ENCODE measurements around the gene SLC24A4.

DNA sequence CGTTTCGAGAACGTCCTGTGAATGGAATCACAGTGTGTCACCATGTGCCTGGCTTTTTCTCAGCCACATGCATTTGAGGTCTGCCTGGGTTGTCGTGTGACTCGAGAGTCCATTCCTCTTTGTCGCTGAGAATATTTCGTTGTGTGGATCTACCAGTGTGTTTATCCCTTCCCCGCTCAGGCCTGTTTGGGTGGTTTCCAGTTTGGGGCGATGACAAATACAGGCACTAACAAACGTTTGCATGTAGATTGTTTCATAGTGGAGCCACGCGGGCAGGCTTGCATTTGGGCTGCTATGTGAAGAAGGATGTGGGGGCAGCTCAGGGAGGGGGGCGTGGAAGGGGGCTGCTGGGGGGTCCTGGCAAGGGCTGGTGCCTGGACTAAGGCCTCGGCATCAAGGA is 204.8 kb downstream of the SLC24A4 start:
- TF ChIP-seq, protein P1, sequence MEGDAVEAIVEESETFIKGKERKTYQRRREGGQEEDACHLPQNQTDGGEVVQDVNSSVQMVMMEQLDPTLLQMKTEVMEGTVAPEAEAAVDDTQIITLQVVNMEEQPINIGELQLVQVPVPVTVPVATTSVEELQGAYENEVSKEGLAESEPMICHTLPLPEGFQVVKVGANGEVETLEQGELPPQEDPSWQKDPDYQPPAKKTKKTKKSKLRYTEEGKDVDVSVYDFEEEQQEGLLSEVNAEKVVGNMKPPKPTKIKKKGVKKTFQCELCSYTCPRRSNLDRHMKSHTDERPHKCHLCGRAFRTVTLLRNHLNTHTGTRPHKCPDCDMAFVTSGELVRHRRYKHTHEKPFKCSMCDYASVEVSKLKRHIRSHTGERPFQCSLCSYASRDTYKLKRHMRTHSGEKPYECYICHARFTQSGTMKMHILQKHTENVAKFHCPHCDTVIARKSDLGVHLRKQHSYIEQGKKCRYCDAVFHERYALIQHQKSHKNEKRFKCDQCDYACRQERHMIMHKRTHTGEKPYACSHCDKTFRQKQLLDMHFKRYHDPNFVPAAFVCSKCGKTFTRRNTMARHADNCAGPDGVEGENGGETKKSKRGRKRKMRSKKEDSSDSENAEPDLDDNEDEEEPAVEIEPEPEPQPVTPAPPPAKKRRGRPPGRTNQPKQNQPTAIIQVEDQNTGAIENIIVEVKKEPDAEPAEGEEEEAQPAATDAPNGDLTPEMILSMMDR (tag by site-specific recombination; IDR thresholded peaks at IDR 0.05) = no peak
- TF ChIP-seq ZBTB10 (tag by site-specific recombination; IDR thresholded peaks at IDR 0.05) (no peak), KLF1 (tag by site-specific recombination; IDR thresholded peaks at IDR 0.05) (no peak), ZBTB6 (tag by site-specific recombination; IDR thresholded peaks at IDR 0.05) (no peak), ZNF629 (tag by site-specific recombination; IDR thresholded peaks at IDR 0.05) (no peak)
- TF ChIP-seq, protein P2, sequence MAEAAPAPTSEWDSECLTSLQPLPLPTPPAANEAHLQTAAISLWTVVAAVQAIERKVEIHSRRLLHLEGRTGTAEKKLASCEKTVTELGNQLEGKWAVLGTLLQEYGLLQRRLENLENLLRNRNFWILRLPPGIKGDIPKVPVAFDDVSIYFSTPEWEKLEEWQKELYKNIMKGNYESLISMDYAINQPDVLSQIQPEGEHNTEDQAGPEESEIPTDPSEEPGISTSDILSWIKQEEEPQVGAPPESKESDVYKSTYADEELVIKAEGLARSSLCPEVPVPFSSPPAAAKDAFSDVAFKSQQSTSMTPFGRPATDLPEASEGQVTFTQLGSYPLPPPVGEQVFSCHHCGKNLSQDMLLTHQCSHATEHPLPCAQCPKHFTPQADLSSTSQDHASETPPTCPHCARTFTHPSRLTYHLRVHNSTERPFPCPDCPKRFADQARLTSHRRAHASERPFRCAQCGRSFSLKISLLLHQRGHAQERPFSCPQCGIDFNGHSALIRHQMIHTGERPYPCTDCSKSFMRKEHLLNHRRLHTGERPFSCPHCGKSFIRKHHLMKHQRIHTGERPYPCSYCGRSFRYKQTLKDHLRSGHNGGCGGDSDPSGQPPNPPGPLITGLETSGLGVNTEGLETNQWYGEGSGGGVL (tag by site-specific recombination; IDR thresholded peaks at IDR 0.05) = no peak
- TF ChIP-seq, protein P3, sequence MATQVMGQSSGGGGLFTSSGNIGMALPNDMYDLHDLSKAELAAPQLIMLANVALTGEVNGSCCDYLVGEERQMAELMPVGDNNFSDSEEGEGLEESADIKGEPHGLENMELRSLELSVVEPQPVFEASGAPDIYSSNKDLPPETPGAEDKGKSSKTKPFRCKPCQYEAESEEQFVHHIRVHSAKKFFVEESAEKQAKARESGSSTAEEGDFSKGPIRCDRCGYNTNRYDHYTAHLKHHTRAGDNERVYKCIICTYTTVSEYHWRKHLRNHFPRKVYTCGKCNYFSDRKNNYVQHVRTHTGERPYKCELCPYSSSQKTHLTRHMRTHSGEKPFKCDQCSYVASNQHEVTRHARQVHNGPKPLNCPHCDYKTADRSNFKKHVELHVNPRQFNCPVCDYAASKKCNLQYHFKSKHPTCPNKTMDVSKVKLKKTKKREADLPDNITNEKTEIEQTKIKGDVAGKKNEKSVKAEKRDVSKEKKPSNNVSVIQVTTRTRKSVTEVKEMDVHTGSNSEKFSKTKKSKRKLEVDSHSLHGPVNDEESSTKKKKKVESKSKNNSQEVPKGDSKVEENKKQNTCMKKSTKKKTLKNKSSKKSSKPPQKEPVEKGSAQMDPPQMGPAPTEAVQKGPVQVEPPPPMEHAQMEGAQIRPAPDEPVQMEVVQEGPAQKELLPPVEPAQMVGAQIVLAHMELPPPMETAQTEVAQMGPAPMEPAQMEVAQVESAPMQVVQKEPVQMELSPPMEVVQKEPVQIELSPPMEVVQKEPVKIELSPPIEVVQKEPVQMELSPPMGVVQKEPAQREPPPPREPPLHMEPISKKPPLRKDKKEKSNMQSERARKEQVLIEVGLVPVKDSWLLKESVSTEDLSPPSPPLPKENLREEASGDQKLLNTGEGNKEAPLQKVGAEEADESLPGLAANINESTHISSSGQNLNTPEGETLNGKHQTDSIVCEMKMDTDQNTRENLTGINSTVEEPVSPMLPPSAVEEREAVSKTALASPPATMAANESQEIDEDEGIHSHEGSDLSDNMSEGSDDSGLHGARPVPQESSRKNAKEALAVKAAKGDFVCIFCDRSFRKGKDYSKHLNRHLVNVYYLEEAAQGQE (tag by site-specific recombination; IDR thresholded peaks at IDR 0.05) = no peak
- TF ChIP-seq, protein P4, sequence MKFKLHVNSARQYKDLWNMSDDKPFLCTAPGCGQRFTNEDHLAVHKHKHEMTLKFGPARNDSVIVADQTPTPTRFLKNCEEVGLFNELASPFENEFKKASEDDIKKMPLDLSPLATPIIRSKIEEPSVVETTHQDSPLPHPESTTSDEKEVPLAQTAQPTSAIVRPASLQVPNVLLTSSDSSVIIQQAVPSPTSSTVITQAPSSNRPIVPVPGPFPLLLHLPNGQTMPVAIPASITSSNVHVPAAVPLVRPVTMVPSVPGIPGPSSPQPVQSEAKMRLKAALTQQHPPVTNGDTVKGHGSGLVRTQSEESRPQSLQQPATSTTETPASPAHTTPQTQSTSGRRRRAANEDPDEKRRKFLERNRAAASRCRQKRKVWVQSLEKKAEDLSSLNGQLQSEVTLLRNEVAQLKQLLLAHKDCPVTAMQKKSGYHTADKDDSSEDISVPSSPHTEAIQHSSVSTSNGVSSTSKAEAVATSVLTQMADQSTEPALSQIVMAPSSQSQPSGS (tag by site-specific recombination; IDR thresholded peaks at IDR 0.05; ENCODE audit: low read depth) = no peak
- TF ChIP-seq, protein P5, sequence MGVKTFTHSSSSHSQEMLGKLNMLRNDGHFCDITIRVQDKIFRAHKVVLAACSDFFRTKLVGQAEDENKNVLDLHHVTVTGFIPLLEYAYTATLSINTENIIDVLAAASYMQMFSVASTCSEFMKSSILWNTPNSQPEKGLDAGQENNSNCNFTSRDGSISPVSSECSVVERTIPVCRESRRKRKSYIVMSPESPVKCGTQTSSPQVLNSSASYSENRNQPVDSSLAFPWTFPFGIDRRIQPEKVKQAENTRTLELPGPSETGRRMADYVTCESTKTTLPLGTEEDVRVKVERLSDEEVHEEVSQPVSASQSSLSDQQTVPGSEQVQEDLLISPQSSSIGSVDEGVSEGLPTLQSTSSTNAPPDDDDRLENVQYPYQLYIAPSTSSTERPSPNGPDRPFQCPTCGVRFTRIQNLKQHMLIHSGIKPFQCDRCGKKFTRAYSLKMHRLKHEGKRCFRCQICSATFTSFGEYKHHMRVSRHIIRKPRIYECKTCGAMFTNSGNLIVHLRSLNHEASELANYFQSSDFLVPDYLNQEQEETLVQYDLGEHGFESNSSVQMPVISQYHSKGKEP (tag by site-specific recombination; IDR thresholded peaks at IDR 0.05) = no peak

Measured in HEK293 (cell line).